SKM-1 treated with dmso at 0.1 percent for 144 hours (cell line): ENCODE measurements around the gene HDAC3.

ENCODE experiments used
- DNase-seq: peaks from one replicate; lab custom pipeline; 2025; ENCODE audit not compliant: unreplicated experiment; lab: John Stamatoyannopoulos, UW

Gene HDAC3

GRCh38 chr5:141605523-141606277, 30.9 kb downstream of the HDAC3 start:
- peak; percentile 96 for DNase-seq

DNA sequence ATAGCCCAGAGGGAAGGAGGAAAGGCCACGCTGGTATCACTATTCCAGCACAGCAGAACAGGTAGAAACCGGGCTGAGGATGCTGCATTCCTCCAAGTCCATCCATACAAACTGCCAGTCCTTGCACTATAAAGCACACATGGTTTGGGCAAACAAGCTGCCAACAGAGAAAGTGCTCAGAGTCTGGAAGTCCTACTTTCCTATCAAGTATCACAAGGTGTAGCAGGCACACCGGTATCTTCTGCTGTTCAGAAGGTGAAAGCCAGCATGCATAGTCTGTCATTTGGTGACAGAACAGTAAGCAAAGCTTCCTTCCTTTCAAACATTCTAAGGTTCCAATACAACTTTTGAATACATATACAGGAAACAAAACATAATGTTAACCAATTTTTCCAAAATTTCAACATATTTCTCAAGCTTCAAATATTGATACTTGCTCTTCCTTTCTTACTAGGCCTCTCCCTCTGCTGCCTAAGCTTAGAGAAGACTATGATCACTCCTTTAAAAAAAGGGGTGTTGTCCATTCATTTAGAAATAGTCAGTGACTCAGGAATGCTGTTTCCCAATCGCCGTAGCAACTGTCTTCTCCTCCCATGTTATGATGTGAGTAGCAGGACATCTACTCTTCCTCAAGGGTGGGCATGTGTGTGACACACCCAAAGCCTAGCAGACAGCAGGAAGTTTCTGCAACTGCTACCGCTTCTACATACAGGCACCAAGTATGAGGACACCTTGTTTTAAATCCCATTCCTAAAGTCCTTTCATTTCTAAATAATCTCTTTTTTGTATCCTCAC, 32.5 kb downstream of the HDAC3 start:
- DNase-seq = peak; percentile 98

DNA sequence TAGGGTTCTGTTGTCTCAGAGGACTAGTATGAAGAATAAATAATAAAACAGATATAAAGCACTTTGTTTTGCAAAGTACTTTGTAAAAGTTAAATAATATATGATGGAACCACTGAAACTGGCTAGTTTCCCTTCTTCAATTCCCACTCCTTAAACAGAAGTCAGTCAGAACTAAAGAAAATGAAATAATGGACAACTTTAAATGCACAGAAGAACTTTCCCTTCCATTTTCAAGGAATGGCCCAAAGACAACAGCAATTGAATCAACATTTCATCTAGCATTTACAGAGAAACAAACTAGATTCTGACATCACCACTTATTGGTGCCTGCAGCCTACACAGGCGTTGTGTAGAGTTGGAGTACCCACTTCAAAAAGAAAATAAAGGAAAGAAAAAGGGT, 34.0 kb downstream of the HDAC3 start:
- no peak for DNase-seq

GRCh38 chr5:141598391-141599345, 38.0 kb downstream of the HDAC3 start:
- no peak for DNase-seq

DNA sequence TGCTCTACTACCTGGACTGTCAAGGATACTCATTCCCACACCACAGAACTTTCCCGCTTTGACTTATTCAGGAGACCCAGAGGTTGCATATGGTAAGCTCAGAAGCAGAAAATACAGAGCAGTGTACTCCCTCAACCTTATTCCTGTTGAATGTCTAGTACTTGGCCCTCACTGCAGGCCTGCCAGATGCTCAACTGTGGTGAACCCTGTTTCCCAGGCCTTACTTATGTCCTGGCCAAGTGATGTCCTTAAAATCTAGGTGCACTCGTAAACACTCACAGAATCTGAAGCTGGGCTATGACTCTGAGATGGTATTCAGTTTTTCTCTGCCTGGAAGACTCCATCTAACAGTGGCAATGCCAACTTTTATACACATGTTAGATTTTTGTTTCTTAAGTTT, 38.8 kb downstream of the HDAC3 start:
- DNase-seq = no peak

- peak; percentile 26 for DNase-seq
Observed at GRCh38 chr5:141597394-141597793, 39.3 kb downstream of the HDAC3 start.

DNA sequence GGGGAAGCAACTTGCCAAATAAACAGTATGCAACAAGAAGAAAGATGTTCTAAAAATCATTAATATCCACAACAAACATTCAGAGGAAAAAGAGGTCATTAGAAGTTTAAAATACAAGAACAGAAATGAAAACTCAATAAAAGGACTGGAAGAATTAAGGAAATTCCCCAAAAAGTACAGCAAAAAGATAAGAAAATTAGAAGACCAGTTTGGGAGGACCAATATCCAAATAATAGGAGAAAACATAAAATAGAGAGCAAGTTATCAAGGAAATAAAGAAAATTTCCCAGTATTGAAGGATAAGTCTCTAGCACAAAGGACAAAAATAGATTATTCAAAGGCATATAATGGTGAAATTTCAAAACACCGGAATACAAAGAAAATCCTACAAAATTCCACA, 39.8 kb downstream of the HDAC3 start:
- no peak for DNase-seq

- DNase-seq = peak; percentile 29
Observed at GRCh38 chr5:141590127-141590526, 46.5 kb downstream of the HDAC3 start.

DNA sequence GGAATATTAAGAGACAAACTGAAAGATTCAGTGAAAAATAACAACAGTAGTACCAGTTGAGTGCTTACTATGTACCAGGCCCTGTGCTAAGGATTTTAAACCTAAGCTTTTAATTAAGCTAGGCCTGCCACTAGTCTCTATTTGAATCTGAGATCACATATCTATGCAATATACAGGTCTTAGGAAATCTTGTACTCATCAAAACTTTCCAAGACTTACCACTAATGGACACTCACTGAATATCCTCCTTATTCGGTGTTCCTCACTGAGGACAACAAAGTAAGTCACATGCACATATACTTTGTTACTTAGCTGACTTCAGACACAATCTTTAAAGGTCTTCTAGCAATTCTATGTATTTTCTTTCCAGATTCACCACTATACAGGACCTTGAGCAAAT, 50.4 kb downstream of the HDAC3 start:
- no peak for DNase-seq

DNA sequence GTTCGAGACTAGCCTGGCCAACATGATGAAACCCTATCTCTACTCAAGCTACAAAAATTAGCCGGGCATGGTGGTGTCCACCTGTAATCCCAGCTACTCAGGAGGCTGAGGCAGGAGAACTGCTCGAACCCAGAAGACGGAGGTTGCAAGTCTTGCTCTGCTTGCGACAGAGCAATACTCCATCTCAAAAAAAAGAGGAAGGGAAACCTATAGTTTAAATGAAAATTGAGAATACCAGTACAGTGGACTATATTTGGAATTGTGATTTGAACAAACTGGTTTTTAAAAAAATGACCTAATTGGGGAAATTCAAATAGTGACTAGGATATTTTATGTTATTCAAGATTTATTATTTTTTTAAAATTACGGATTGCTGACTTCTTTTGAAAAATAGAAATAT, 51.1 kb downstream of the HDAC3 start:
- DNase-seq = no peak

DNA sequence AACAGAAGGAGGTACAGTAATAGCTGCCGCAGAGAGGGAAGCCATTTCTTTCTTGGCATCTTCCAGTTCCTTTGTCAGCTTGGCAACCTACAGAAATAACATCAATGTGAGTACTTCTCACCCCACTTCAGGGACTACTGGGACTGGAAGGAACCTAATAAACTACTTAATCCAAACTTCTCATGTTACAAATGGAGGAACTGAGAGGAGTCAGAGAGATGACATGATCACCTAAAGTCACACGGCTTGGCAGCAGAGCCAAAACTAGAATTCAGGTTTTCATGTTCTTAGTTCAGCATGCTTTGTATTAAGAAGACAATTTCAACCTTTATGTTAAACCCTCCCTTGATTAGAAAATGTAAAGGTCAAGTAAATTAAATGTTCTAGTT, 62.5 kb downstream of the HDAC3 start:
- no peak for DNase-seq

DNA sequence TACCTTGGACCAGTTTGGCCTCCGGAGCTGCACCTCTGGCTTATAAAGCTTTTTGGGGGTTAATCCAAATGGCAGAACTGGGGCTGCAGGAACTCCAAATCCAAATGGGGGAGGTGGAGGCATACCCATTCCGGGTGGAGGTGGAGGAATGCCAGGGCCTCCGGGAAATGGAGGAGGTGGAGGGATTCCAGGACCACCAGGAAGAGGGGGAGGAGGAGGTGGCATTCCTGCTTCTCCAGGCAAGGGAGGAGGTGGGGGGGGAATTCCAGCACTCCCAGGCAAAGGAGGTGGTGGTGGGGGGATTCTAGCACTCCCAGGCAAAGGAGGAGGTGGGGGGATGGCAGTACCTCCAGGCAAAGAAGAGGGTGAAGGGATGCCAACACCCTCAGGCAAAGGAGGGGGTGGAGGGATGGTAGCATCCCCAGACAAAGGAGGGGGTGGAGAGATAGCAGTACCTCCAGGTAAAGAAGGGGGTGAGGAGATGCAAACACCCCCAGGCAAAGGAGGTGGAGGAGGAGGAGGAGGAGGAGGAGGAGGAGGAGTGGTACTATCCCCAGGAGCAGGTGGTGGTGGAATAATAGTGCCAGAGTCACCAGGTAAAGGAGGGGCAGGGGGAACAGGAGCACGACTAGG, 63.0 kb downstream of the HDAC3 start:
- DNase-seq = no peak
